HEK293T (cell line): ENCODE measurements around the gene TRPC4AP.

Source experiments
- CTCF ChIA-PET: fragments of 350-600 bp; formaldehyde crosslinking; extraction: SDS; loops from one replicate; lab custom pipeline; 2021; ENCODE audit warnings: antibody characterized with exemption, inconsistent platforms; lab: Yijun Ruan, JAX
- POLR2A ChIA-PET: fragments of 350-600 bp; formaldehyde crosslinking; extraction: SDS; loops from one replicate; lab custom pipeline; 2020; ENCODE audit warnings: antibody characterized with exemption, inconsistent platforms; lab: Yijun Ruan, JAX
- DNase-seq: peaks from one replicate; pipeline ENCODE4 v3.0.0; 2012; ENCODE audit warnings: mixed read lengths; ENCODE audit errors: extremely low spot score
- ARNT ChIP-seq: fragments of 450-650 bp; IDR thresholded peaks from 2 replicates; pipeline ENCODE4 v1.6.1; 2017; ENCODE audit warnings: mild to moderate bottlenecking
- BHLHE40 ChIP-seq: fragments of 450-650 bp; IDR thresholded peaks from 2 replicates; pipeline ENCODE4 v1.6.1; 2016; ENCODE audit warnings: mild to moderate bottlenecking, moderate library complexity, borderline replicate concordance
- CTBP1 ChIP-seq: fragments of 450-650 bp; IDR thresholded peaks from 2 replicates; pipeline ENCODE4 v1.6.1; 2016; ENCODE audit warnings: borderline replicate concordance
- ELF4 ChIP-seq: fragments of 450-650 bp; IDR thresholded peaks from 2 replicates; pipeline ENCODE4 v1.6.1; 2017; ENCODE audit warnings: antibody characterized with exemption
- FOXA1 ChIP-seq: fragments of 450-650 bp; IDR thresholded peaks from 2 replicates; pipeline ENCODE4 v1.6.1; 2016; ENCODE audit warnings: mild to moderate bottlenecking
- FOXK2 ChIP-seq: fragments of 450-650 bp; IDR thresholded peaks from 2 replicates; pipeline ENCODE4 v1.6.1; 2016; ENCODE audit warnings: mild to moderate bottlenecking
- FOXM1 ChIP-seq: fragments of 450-650 bp; IDR thresholded peaks from 2 replicates; pipeline ENCODE4 v1.6.1; 2017; ENCODE audit warnings: mild to moderate bottlenecking, borderline replicate concordance
- HDGF ChIP-seq: fragments of 450-650 bp; IDR thresholded peaks from 2 replicates; pipeline ENCODE4 v1.6.1; 2017; ENCODE audit warnings: antibody characterized with exemption, borderline replicate concordance
- L3MBTL2 ChIP-seq: fragments of 450-650 bp; conservative IDR thresholded peaks from 2 replicates; pipeline ENCODE4 v1.6.1; 2016; ENCODE audit warnings: mild to moderate bottlenecking
- LEF1 ChIP-seq: fragments of 450-650 bp; IDR thresholded peaks from 2 replicates; pipeline ENCODE4 v1.6.1; 2017; ENCODE audit warnings: mild to moderate bottlenecking, borderline replicate concordance
- NFRKB ChIP-seq: fragments of 450-650 bp; IDR thresholded peaks from 2 replicates; pipeline ENCODE4 v1.6.1; 2016; ENCODE audit warnings: mild to moderate bottlenecking, moderate library complexity
- PKNOX1 ChIP-seq: fragments of 450-650 bp; IDR thresholded peaks from 2 replicates; pipeline ENCODE4 v1.6.1; 2016
- SP1 ChIP-seq: fragments of 450-650 bp; IDR thresholded peaks from 2 replicates; pipeline ENCODE4 v1.6.1; 2017
- SUZ12 ChIP-seq: fragments of 450-650 bp; IDR thresholded peaks from 2 replicates; pipeline ENCODE4 v1.6.1; 2016; ENCODE audit warnings: mild to moderate bottlenecking
- TARDBP ChIP-seq: fragments of 450-650 bp; IDR thresholded peaks from 2 replicates; pipeline ENCODE4 v1.6.1; 2016
- ZNF384 ChIP-seq: fragments of 450-650 bp; IDR thresholded peaks from 2 replicates; pipeline ENCODE4 v1.6.1; 2016

TRPC4AP gene

GRCh38 chr20:35020108-35020928 is 72.3 kb downstream of the TRPC4AP start:
- TF ChIP-seq NFRKB (no peak), FOXM1 (no peak), SP1 (no peak), HDGF (no peak), FOXK2 (no peak), CTBP1 (no peak), ELF4 (no peak), SUZ12 (no peak), FOXA1 (no peak), LEF1 (no peak), BHLHE40 (no peak), PKNOX1 (no peak), ZNF384 (no peak), TARDBP (no peak), L3MBTL2 (no peak), ARNT (no peak)
- no peak for DNase-seq
- ChIA-PET CTCF (no interaction called here), POLR2A (interaction anchor here (0.6 kb wide), 1 partner anchor 71 kb away, joined by 3 read pairs; no protein-coding TSS in a partner anchor)

DNA sequence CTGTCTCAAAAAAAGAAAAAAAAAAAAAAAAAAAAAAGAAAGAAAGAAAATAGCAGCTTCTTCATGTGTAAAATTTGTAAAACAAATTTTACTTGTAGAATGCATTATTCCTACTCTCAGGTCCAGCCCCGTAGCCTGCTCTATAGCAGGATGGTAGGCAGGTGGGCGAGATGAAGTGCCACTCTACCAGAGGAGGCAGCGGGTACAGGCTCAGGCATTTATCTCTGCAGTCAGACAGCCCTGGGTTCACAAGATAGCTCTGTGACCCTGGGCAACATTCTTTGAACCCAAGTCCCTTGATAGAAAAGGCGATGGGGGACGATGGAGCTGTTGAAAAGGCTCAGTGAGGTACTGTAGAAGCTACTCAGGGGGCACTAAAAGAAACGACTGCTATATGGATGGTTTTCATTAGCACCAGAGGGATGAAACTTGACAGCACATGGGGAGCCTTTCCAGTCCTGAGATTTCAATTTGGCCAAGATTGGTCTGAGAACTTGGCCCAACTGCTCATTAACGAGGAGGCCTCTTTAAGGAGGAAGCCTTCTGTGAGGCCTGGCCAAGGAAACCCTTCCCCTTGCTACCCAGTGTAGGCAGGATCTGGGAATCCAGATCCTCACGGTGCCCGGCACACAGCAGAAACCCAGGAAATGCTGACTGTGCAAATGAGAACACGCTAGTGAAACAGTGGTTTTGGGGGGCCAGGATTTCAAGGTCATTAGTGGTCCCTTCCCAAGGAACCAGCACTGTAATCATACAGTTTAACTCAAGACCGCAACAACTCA is 73.8 kb downstream of the TRPC4AP start:
- no peak for TF ChIP-seq SP1
- TF ChIP-seq CTBP1, result no peak
- DNase-seq, result no peak
- POLR2A ChIA-PET, result no interaction called here
- CTCF ChIA-PET, result no interaction called here

GRCh38 chr20:35017099-35017835 is 75.3 kb downstream of the TRPC4AP start:
- ChIA-PET POLR2A (no interaction called here), CTCF (interaction anchor here (1.0 kb wide), 1 partner anchor 79 kb away, joined by 3 read pairs; no protein-coding TSS in a partner anchor)
- no peak for TF ChIP-seq HDGF
- no peak for TF ChIP-seq CTBP1
- no peak for TF ChIP-seq ELF4
- no peak for TF ChIP-seq SUZ12
- TF ChIP-seq PKNOX1, result no peak
- no peak for TF ChIP-seq TARDBP
- TF ChIP-seq SP1, result no peak
- no peak for TF ChIP-seq FOXA1
- TF ChIP-seq ARNT, result no peak
- TF ChIP-seq ZNF384, result no peak
- TF ChIP-seq LEF1, result no peak
- no peak for TF ChIP-seq BHLHE40
- no peak for TF ChIP-seq L3MBTL2
- TF ChIP-seq FOXM1, result no peak
- DNase-seq, result no peak

DNA sequence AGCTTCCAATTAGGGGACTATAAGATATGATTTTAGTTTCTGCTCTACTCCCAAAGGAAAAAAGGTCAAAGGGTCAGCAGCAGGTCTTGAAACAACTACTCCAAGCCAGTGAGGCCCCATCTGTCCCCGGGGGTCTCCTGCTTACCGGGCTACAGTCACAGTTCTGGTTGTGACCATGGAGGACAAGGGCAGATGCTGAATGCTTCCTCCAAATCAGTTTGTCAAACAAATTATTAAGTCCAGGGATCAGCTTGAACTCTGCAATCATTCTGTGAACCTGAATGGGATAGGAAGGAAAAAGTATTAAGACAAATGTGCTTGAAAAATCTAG is 76.8 kb downstream of the TRPC4AP start:
- DNase-seq, result no peak
- ChIA-PET CTCF (interaction anchor here (1.1 to 1.5 kb wide), 2 partner anchors 14 to 80 kb away, joined by 4 to 5 read pairs; no protein-coding TSS in a partner anchor), POLR2A (no interaction called here)
- TF ChIP-seq ARNT, result no peak
- no peak for TF ChIP-seq FOXM1
- TF ChIP-seq TARDBP, result no peak
- no peak for TF ChIP-seq NFRKB
- no peak for TF ChIP-seq CTBP1
- no peak for TF ChIP-seq SP1
- no peak for TF ChIP-seq PKNOX1
- TF ChIP-seq FOXK2, result no peak
- no peak for TF ChIP-seq ELF4
- no peak for TF ChIP-seq L3MBTL2
- TF ChIP-seq HDGF, result no peak

DNA sequence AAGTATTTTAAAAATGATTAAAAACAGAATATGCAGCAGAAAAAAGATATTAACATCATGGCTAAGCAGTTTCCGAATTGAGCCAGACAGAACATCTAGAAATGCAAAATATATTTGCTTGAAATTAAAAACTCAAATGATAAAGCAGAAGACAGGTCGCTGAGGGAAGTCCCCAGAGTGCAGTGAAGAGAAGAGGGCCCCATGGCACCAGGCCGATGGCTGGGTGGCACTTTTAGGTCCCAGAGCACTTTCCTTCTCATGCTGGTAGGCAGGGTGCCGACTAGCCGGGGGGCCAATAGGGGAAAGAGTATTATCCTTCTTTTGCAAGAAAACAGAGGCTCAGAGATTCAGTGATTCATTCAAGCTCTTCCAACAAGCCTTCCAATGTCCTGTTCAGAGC is 78.1 kb downstream of the TRPC4AP start:
- ChIA-PET CTCF (interaction anchor here (1.1 to 1.5 kb wide), 2 partner anchors 13 to 81 kb away, joined by 4 to 5 read pairs; no protein-coding TSS in a partner anchor), POLR2A (interaction anchor here (0.6 kb wide), 1 partner anchor 34 kb away, joined by 3 read pairs; no protein-coding TSS in a partner anchor)
- no peak for TF ChIP-seq PKNOX1
- DNase-seq, result no peak
